Muscle layer of duodenum (tissue), 2 donors: ENCODE results near the gene TENT4A.
"Not testable (repeated sequence)": the region's sequence is repeated elsewhere in the genome, so short reads cannot be mapped to it uniquely, and the experiment has no call there.

ENCODE experiments used
- H3K27ac ChIP-seq: one replicate; pipeline ENCODE4 v1.7.0; 2013; ENCODE audit warnings: mild to moderate bottlenecking, low read length
- H3K27me3 ChIP-seq: one replicate; pipeline ENCODE4 v1.7.0; 2013; ENCODE audit warnings: low read depth, mild to moderate bottlenecking, control low read depth, low read length
- H3K36me3 ChIP-seq, 2 donors: one replicate each; pipeline ENCODE4 v1.7.0; 2013; ENCODE audit warnings: low read length in 2 of 2, control low read depth in 1 of 2, mild to moderate bottlenecking in 1 of 2; ENCODE audit not compliant: insufficient read depth in 2 of 2, control insufficient read depth in 1 of 2
- H3K4me1 ChIP-seq, 2 donors: one replicate each; pipeline ENCODE4 v1.7.0; 2013; ENCODE audit warnings: low read length in 2 of 2, mild to moderate bottlenecking in 2 of 2, control low read depth in 1 of 2, moderate library complexity in 1 of 2; ENCODE audit not compliant: insufficient read depth in 2 of 2, control insufficient read depth in 1 of 2
- H3K4me3 ChIP-seq, 2 donors: one replicate each; pipeline ENCODE4 v1.7.0; 2013; ENCODE audit warnings: low read length in 2 of 2, low read depth in 1 of 2, mild to moderate bottlenecking in 1 of 2
- H3K9me3 ChIP-seq, 2 donors: one replicate each; pipeline ENCODE4 v1.7.0; 2013; ENCODE audit warnings: low read length in 2 of 2, control low read depth in 1 of 2, mild to moderate bottlenecking in 1 of 2; ENCODE audit not compliant: control insufficient read depth in 1 of 2
- donor health status: healthy.

TENT4A gene

GRCh38 chr5:6765612-6766525 is 52.6 kb downstream of the TENT4A start:
- Histone ChIP-seq H3K4me3 (peak overlapping the region in 1 of 2 donors; percentile 16), H3K36me3 (no peaks in the 10 kb centered on the region), H3K4me1 (peaks cover 0 to 13% of the 10 kb centered on the region in 2 donors), H3K9me3 (no peaks in the 10 kb centered on the region), H3K27me3 (no peaks in the 10 kb centered on the region), H3K27ac (no peak overlapping the region)

GRCh38 chr5:6766604-6767093 is 53.4 kb downstream of the TENT4A start:
- Histone ChIP-seq H3K27me3 (no peaks in the 10 kb centered on the region), H3K36me3 (no peaks in the 10 kb centered on the region), H3K4me3 (peak overlapping the region in 1 of 2 donors; percentile 16), H3K4me1 (peaks cover 0 to 13% of the 10 kb centered on the region in 2 donors), H3K9me3 (no peaks in the 10 kb centered on the region), H3K27ac (no peak overlapping the region)

DNA sequence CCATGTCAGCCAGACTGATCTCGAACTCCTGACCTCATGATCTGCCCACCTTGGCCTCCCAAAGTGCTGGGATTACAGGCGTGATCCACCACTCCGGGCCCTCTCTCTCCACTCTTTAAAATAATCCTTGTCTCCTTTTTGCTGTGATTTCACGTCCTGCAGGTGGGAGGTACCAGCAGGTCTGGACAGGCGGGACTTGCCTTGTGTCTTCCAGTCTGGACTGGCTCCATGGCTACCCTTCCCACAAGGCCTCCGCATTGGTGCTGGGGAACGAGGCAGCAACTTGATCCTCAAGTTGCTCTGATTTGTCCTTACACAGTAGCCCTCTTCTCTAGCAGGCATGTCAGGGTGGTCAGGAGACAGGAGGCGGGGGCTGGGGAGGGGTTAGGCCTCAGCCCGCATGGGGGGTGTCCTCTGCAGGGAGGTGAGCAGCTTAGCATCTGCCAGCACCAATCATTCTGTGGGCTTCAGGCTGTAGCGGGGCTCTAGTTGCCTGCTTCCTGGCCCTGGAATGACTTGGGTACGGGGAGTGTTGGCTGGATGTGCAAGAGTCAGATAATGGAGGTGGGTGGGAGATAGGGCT is 54.3 kb downstream of the TENT4A start:
- Histone ChIP-seq H3K27me3 (no peaks in the 10 kb centered on the region), H3K4me3 (no peak overlapping the region), H3K36me3 (no peaks in the 10 kb centered on the region), H3K27ac (no peak overlapping the region), H3K4me1 (peaks cover 0 to 13% of the 10 kb centered on the region in 2 donors), H3K9me3 (no peaks in the 10 kb centered on the region)

- H3K27me3 ChIP-seq = no peaks in the 10 kb centered on the region
- H3K27ac ChIP-seq = no peak overlapping the region
- H3K4me3 ChIP-seq = no peak overlapping the region
- peaks cover 0 to 13% of the 10 kb centered on the region in 2 donors for H3K4me1 ChIP-seq
- H3K9me3 ChIP-seq = no peaks in the 10 kb centered on the region
- H3K36me3 ChIP-seq = no peaks in the 10 kb centered on the region
These were observed 55.5 kb downstream of the TENT4A start for GRCh38 chr5:6768590-6769230.

GRCh38 chr5:6770826-6771607 is 57.8 kb downstream of the TENT4A start:
- Histone ChIP-seq H3K27ac (no peak overlapping the region), H3K27me3 (peaks cover 4% of the 10 kb centered on the region), H3K4me1 (peaks cover 0 to 7% of the 10 kb centered on the region in 2 donors), H3K36me3 (no peaks in the 10 kb centered on the region), H3K9me3 (no peaks in the 10 kb centered on the region), H3K4me3 (no peak overlapping the region)

GRCh38 chr5:6772886-6773285 is 59.7 kb downstream of the TENT4A start:
- Histone ChIP-seq H3K9me3 (no peaks in the 10 kb centered on the region), H3K27me3 (peaks cover 4% of the 10 kb centered on the region), H3K4me1 (no peaks in the 10 kb centered on the region), H3K27ac (no peak overlapping the region), H3K36me3 (no peaks in the 10 kb centered on the region), H3K4me3 (no peak overlapping the region)

DNA sequence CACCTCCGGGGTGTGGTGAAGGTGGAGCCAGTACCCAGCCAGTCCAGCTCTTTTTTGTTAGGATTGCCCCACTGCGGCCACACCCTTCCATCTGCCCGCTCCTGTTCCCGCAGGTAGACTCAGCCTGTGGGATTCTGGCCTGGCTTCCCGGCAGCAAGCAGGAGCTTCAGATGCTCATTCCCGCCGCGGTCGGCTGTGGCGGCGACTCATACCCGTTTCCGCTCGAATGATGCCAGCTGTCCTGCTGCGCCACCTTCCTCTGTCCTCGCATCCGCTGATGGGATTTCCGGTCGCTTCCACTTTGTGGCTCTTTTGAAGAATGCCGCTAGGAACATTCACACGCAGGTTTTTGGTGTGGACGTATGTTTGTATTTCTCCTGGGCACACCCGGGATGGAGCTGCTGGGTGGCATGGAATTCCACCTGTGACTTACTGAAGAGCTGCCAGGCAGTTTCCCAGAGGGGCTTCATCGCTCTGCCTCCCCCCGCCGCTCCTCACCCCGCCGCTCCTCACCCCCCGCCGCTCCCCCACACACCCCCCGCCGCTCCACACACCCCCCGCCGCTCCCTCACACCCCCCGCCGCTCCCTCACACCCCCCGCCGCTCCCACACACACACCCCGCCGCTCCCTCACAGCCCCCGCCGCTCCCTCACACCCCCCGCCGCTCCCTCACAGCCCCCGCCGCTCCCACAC is 60.3 kb downstream of the TENT4A start:
- Histone ChIP-seq H3K36me3 (no peaks in the 10 kb centered on the region), H3K4me3 (peak overlapping the region in 1 of 2 donors; percentile 20), H3K4me1 (no peaks in the 10 kb centered on the region), H3K27me3 (peaks cover 4% of the 10 kb centered on the region), H3K9me3 (no peaks in the 10 kb centered on the region), H3K27ac (no peak overlapping the region)

- H3K9me3 ChIP-seq, H3K4me3 ChIP-seq, H3K27me3 ChIP-seq, H3K4me1 ChIP-seq, H3K27ac ChIP-seq, H3K36me3 ChIP-seq: not testable (repeated sequence)
These were observed 61.0 kb downstream of the TENT4A start for GRCh38 chr5:6774207-6774606.

DNA sequence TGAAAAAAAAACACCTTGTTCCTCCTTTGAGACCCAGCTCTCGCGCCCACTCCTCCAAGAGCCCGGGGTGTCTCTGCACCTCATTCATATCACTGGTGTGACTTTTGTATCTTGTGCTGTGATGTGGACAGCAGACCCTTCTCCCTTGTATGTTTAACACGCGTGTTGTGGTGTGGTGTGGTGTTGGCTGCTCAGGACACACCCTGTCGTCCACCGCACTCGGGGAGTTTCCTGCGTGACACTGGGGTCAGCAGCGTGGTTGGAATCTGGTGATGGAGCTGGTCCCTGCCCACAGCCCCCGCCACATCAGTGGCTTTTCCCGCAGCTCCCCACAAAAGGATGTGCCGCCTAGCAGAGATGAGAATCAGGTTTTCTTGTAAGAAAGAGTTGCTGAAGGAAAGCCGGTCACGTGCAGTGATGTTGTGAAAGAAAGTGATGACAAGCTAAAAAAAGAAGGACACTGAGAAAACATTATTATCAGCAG is 61.5 kb downstream of the TENT4A start:
- H3K27ac ChIP-seq = no peak overlapping the region
- H3K27me3 ChIP-seq = peaks cover 4% of the 10 kb centered on the region
- H3K4me1 ChIP-seq = no peaks in the 10 kb centered on the region
- H3K9me3 ChIP-seq = no peaks in the 10 kb centered on the region
- no peaks in the 10 kb centered on the region for H3K36me3 ChIP-seq
- no peak overlapping the region for H3K4me3 ChIP-seq

DNA sequence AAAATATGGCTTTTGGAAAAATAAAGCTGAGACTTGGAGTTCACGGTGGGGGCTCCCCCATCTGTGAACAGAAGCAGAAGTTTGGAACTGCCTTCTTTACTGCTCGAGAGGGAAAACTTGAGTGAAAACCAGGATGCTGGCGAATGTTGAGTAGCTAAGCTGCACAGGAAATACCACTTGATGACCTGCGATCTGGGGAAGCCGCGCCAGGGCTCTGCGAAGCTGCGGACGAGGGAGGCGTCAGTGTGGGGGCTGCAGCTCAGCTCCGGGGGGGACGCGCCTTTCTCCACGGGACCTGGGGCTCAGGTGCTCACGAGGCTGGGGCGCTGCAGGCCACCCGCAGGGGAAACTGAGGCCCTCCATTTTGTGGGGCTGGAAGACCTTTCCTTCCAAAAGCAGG is 62.3 kb downstream of the TENT4A start:
- H3K27ac ChIP-seq = no peak overlapping the region
- no peaks in the 10 kb centered on the region for H3K9me3 ChIP-seq
- H3K4me3 ChIP-seq = no peak overlapping the region
- no peaks in the 10 kb centered on the region for H3K4me1 ChIP-seq
- no peaks in the 10 kb centered on the region for H3K36me3 ChIP-seq
- peaks cover 4% of the 10 kb centered on the region for H3K27me3 ChIP-seq
